Keratinocyte (primary cell): ENCODE data around the gene ERBB4. TPM values are rescaled to one million over a fixed set of nuclear protein-coding genes. Genes with fewer than 3 reads are reported as not detected.

Experiments used
- DNase-seq: peaks from one replicate; pipeline ENCODE4 v3.0.0-alpha.2; 2011; ENCODE audit warnings: low read depth, missing footprints, low spot score
- FAIRE-seq: peaks from 2 replicates; lab custom pipeline; 2011; peaks lifted over from hg19 to GRCh38; lab: Jason Lieb, UNC
- H2AFZ ChIP-seq: 2 replicates; pipeline ENCODE4 v1.6.0; 2012; ENCODE audit warnings: low read length, control low read depth, inconsistent platforms; ENCODE audit not compliant: control insufficient read depth
- H3K27ac ChIP-seq: 2 replicates; pipeline ENCODE4 v1.5.1; 2011; ENCODE audit warnings: low read length; ENCODE audit not compliant: control insufficient read depth, insufficient read depth
- H3K27me3 ChIP-seq: 3 replicates; pipeline ENCODE4 v1.6.0; 2011; ENCODE audit warnings: low read length; ENCODE audit not compliant: control insufficient read depth, insufficient read depth; ENCODE audit errors: extremely low read depth
- H3K36me3 ChIP-seq, 2 experiments: 2 replicates in 1 of 2; 3 replicates in 1 of 2; pipeline ENCODE4 v1.5.1; 2011; ENCODE audit warnings: low read length in 2 of 2, mild to moderate bottlenecking in 1 of 2; ENCODE audit not compliant: control insufficient read depth in 2 of 2, insufficient read depth in 2 of 2; ENCODE audit errors: extremely low read depth in 1 of 2
- H3K4me1 ChIP-seq: 3 replicates; pipeline ENCODE4 v1.5.1; 2011; ENCODE audit warnings: low read length; ENCODE audit not compliant: control insufficient read depth, insufficient read depth; ENCODE audit errors: extremely low read depth
- H3K4me2 ChIP-seq: 3 replicates; pipeline ENCODE4 v1.6.0; 2011; ENCODE audit warnings: low read depth, low read length; ENCODE audit not compliant: control insufficient read depth, insufficient read depth; ENCODE audit errors: extremely low read depth
- H3K4me3 ChIP-seq, 3 experiments: fragments of 200-600 bp in 1 of 3; sonication (generic) in 1 of 3; 2 replicates in 2 of 3; 3 replicates in 1 of 3; pipeline ENCODE4 v1.5.1; 2011 to 2016; ENCODE audit warnings: low read length in 3 of 3, mild to moderate bottlenecking in 3 of 3, control low read depth in 2 of 3, inconsistent platforms in 1 of 3, low read depth in 1 of 3, mixed read lengths in 1 of 3, mixed run types in 1 of 3, moderate library complexity in 1 of 3; ENCODE audit not compliant: control insufficient read depth in 2 of 3, insufficient read depth in 2 of 3; ENCODE audit errors: extremely low read depth in 1 of 3
- H3K79me2 ChIP-seq: 2 replicates; pipeline ENCODE4 v1.6.0; 2012; ENCODE audit warnings: low read length; ENCODE audit not compliant: control insufficient read depth, insufficient read depth
- H3K9ac ChIP-seq: 3 replicates; pipeline ENCODE4 v1.6.0; 2011; ENCODE audit warnings: low read length; ENCODE audit not compliant: control insufficient read depth, insufficient read depth; ENCODE audit errors: extremely low read depth
- H3K9me1 ChIP-seq: 3 replicates; pipeline ENCODE4 v1.6.0; 2011; ENCODE audit warnings: low read length; ENCODE audit not compliant: control insufficient read depth, insufficient read depth; ENCODE audit errors: extremely low read depth
- H3K9me3 ChIP-seq: 2 replicates; pipeline ENCODE4 v1.5.1; 2012; ENCODE audit warnings: low read depth, low read length; ENCODE audit not compliant: control insufficient read depth
- H4K20me1 ChIP-seq: 3 replicates; pipeline ENCODE4 v1.6.0; 2011; ENCODE audit warnings: low read length; ENCODE audit not compliant: control insufficient read depth, insufficient read depth; ENCODE audit errors: extremely low read depth
- CTCF ChIP-seq, 3 experiments: IDR thresholded peaks in 1 of 3; conservative IDR thresholded peaks in 1 of 3; optimal IDR thresholded peaks in 1 of 3; 2 replicates in 2 of 3; 3 replicates in 1 of 3; pipeline versions ENCODE3 to v1.5.1; 2011; ENCODE audit warnings: low read length in 3 of 3, mild to moderate bottlenecking in 3 of 3, moderate library complexity in 2 of 3, control low read depth in 1 of 3, inconsistent platforms in 1 of 3; ENCODE audit not compliant: insufficient read depth in 2 of 3; ENCODE audit errors: extremely low read depth in 1 of 3
- EZH2 ChIP-seq: IDR thresholded peaks from one replicate; pipeline ENCODE4 v1.6.1; 2012; ENCODE audit warnings: inconsistent platforms, mild to moderate bottlenecking, low read length, moderate library complexity
- dilution Hi-C: fragments of 300-500 bp; cut with MboI; formaldehyde crosslinking; loops from one replicate; pipeline ENCODE4 v1.7.0; 2020; ENCODE audit warnings: low sequenced_read_pairs; ENCODE audit not compliant: extremely low pct_ligation_motif_present
- polyA plus RNA-seq, 5 experiments: library from polyadenylated mRNA; depleted of rRNA in 3 of 5; stranded (reverse) in 3 of 5; stranded (forward) in 1 of 5; unstranded in 1 of 5; fragments of >200 nt; gene quantifications; 1 replicate in 1 of 5; 2 replicates in 3 of 5; 3 replicates in 1 of 5; pipeline versions ENCODE4 v1.2.1 to v1.2.3, GENCODE V29; 2011 to 2012; ENCODE audit warnings: missing spikeins in 2 of 5, low read depth in 1 of 5, low replicate concordance in 1 of 5

ERBB4 gene
- polyA plus RNA-seq, 1 donor (not counting 4 experiments of a cell fraction or from before 2014, with no cell fraction given), result 0.01 TPM

- dilution Hi-C loops, result no loop called here
- no peak overlapping the region for H2AFZ ChIP-seq
- no peak overlapping the region for H3K4me3 ChIP-seq
- no peaks in the 10 kb centered on the region for H3K36me3 ChIP-seq
- FAIRE-seq (no peak), DNase-seq (no peak)
- H4K20me1 ChIP-seq, result no peaks in the 10 kb centered on the region
- no peaks in the 10 kb centered on the region for H3K9me3 ChIP-seq
- TF ChIP-seq CTCF (optimal IDR thresholded peaks at IDR 0.05 in 1 of 3, IDR thresholded peaks at IDR 0.05 in 1 of 3, conservative IDR thresholded peaks at IDR 0.05 in 1 of 3; ENCODE audit: extremely low read depth in 1 of 3, insufficient read depth in 2 of 3, low read length in 3 of 3) (no peak), EZH2 (no peak)
- no peaks in the 10 kb centered on the region for H3K4me1 ChIP-seq
- H3K27me3 ChIP-seq, result no peaks in the 10 kb centered on the region
- no peaks in the 10 kb centered on the region for H3K9me1 ChIP-seq
- no peak overlapping the region for H3K27ac ChIP-seq
- no peak overlapping the region for H3K4me2 ChIP-seq
- no peak overlapping the region for H3K9ac ChIP-seq
- H3K79me2 ChIP-seq, result no peaks in the 10 kb centered on the region
Observed at GRCh38 chr2:212311807-212312404, 226.7 kb downstream of the ERBB4 start.

GRCh38 chr2:212299943-212300342 lies 238.7 kb downstream of the ERBB4 start:
- TF ChIP-seq EZH2 (no peak), CTCF (optimal IDR thresholded peaks at IDR 0.05 in 1 of 3, IDR thresholded peaks at IDR 0.05 in 1 of 3, conservative IDR thresholded peaks at IDR 0.05 in 1 of 3; ENCODE audit: extremely low read depth in 1 of 3, insufficient read depth in 2 of 3, low read length in 3 of 3) (no peak)
- dilution Hi-C loops, result no loop called here

More at GRCh38 chr2:212299943-212300342, 238.7 kb downstream of the ERBB4 start:
- Histone ChIP-seq H3K9ac (no peak overlapping the region), H3K9me1 (no peaks in the 10 kb centered on the region), H3K4me1 (no peaks in the 10 kb centered on the region), H2AFZ (no peak overlapping the region), H3K27me3 (no peaks in the 10 kb centered on the region), H3K9me3 (no peaks in the 10 kb centered on the region), H3K4me3 (no peak overlapping the region), H4K20me1 (no peaks in the 10 kb centered on the region), H3K36me3 (no peaks in the 10 kb centered on the region), H3K27ac (no peak overlapping the region), H3K79me2 (no peaks in the 10 kb centered on the region), H3K4me2 (no peak overlapping the region)
- FAIRE-seq (no peak), DNase-seq (no peak)
